Left lung (tissue), 14 donors: Measurements from ENCODE around the gene ZCCHC8. TPM values are rescaled to one million over a fixed set of nuclear protein-coding genes. Genes with fewer than 3 reads are reported as not detected.

Source experiments
- ATAC-seq: fragments of 200-7000 bp; cut with Tn5 transposase; one replicate; pipeline ENCODE4 v1.9.1; 2020; ENCODE audit warnings: moderate library complexity
- DNase-seq, 4 donors: peaks; one replicate each; pipeline ENCODE4 v3.0.0-alpha.2; 2013 to 2020
- H3K27ac ChIP-seq, 2 donors: fragments of 200-600 bp; sonication (generic) in 1 of 2; one replicate each; pipeline versions ENCODE4 v1.5.0 to v1.8.0; 2020 to 2021
- H3K27me3 ChIP-seq, 2 donors: fragments of 200-600 bp; sonication (generic) in 1 of 2; one replicate each; pipeline versions ENCODE4 v1.5.0 to v1.8.0; 2020 to 2021
- H3K36me3 ChIP-seq, 2 donors: fragments of 200-600 bp; sonication (generic) in 1 of 2; one replicate each; pipeline versions ENCODE4 v1.5.0 to v1.8.0; 2020 to 2021
- H3K4me1 ChIP-seq, 2 donors: fragments of 200-600 bp; one replicate each; pipeline ENCODE4 v1.8.0; 2021
- H3K4me3 ChIP-seq, 2 donors: fragments of 200-600 bp; sonication (generic) in 1 of 2; one replicate each; pipeline versions ENCODE4 v1.5.0 to v1.8.0; 2020 to 2021; ENCODE audit warnings: mild to moderate bottlenecking in 1 of 2
- H3K9me3 ChIP-seq, 2 donors: fragments of 200-600 bp; sonication (generic) in 1 of 2; one replicate each; pipeline versions ENCODE4 v1.5.0 to v1.8.0; 2020 to 2021
- intact Hi-C, 2 donors: fragments of 100-400 bp; cut with DNase I; formaldehyde crosslinking; loops; one replicate each; pipeline versions ENCODE4 v1.11.2 to v1.14.2; 2022
- long read RNA-seq, 12 donors: library from polyadenylated mRNA in 2 of 12; unstranded in 2 of 12; transcript quantifications; one replicate each; pipeline ENCODE4 v2.0.0 and lab custom pipeline, GENCODE V29; 2019 to 2026
- polyA plus RNA-seq, 6 donors: library from polyadenylated mRNA; unstranded; fragments of 120-200 nt; gene quantifications; one replicate each; pipeline ENCODE4 v1.2.1, GENCODE V29; 2013; ENCODE audit not compliant: insufficient read length in 6 of 6
- total RNA-seq, 2 donors: library from RNA; stranded (reverse); fragmentation: NEBNext Ultra II Directional; extraction: Animal tissue kit (Norgen Biotek cat#: 25700); gene quantifications; one replicate each; pipeline ENCODE4 v1.2.1, GENCODE V29; 2021
- TF ChIP-seq, protein P1 (sequence below), 2 donors: fragments of 200-600 bp; sonication (generic) in 1 of 2; IDR thresholded peaks; one replicate each; pipeline versions ENCODE4 v1.5.0 to v1.8.0; 2021; ENCODE audit warnings: antibody characterized with exemption in 2 of 2
- donor health status: DM: no; HTN: yes; CAD: no.
- donor health status: DM: no; HTN: no; CAD: no.

ZCCHC8 gene
- total RNA-seq (10 to 100 TPM; 18.1 to 19.5 TPM), polyA plus RNA-seq (10 to 100 TPM; 45.2 to 59.0 (median 50.8) TPM)
- long read RNA-seq, donor 1, partial matches to known transcripts: 0 of 1 reads
- long read RNA-seq, donor 1, other reads (novel, unspliced or antisense): 0 of 1 reads
- long read RNA-seq, donor 2, partial matches to known transcripts: 0 of 3 reads
- long read RNA-seq, donor 2, other reads (novel, unspliced or antisense): 0 of 3 reads
- long read RNA-seq, donor 3: 0 reads
- long read RNA-seq, donor 4, partial matches to known transcripts: 3 of 3 reads
- long read RNA-seq, donor 4, other reads (novel, unspliced or antisense): 0 of 3 reads
- long read RNA-seq, donor 5, partial matches to known transcripts: 0 of 1 reads
- long read RNA-seq, donor 5, other reads (novel, unspliced or antisense): 0 of 1 reads
- long read RNA-seq, donor 6, partial matches to known transcripts: 0 of 1 reads
- long read RNA-seq, donor 6, other reads (novel, unspliced or antisense): 0 of 1 reads
- long read RNA-seq, donor 7: 0 reads
- long read RNA-seq, donor 8, partial matches to known transcripts: 0 of 2 reads
- long read RNA-seq, donor 8, other reads (novel, unspliced or antisense): 0 of 2 reads
- long read RNA-seq, donor 9: 0 reads
- long read RNA-seq, donor 10, partial matches to known transcripts: 0 of 1 reads
- long read RNA-seq, donor 10, other reads (novel, unspliced or antisense): 1 of 1 reads
- long read RNA-seq, donor 11, partial matches to known transcripts: 7 of 7 reads
- long read RNA-seq, donor 11, other reads (novel, unspliced or antisense): 0 of 7 reads
- long read RNA-seq, donor 12: 0 reads

DNA sequence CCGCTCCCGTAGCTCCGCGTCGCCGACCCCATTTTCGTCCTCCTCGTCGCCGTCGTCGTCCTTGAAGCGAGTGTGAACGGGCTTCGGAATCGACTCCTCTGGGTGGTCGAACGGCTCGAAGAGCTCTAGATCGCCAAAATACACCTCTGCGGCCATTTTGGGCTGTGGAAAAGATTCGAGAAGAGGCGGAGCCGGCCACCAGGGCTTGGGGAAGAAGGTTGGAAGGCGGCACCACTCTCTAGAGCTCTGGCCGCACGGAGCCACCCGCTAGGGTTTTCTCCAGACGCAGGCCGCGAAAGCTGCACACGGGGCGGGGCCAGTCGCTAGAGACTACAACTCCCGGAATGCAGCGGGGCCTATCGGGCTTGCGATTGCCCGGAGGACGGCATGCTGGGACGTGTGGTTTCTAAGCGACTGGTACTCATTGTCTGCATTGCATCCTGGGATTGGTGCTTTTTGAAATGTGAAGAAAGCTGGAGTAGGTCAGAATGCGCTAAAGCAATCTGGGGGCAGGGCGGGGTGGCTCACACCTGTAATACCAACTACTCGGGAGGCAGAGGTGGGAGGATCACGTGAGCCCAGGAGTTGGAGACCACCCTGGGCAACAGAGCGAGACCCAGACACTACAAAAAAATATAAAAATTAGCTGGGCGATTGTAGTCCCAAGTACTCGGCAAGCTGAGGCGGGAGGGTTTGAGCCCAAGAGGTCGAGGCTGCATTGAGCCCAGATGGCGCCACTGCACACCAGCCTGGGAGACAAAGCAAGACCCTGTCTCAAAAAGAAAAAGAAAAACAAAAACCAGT, at the start of gene ZCCHC8:
ZCCHC8 (minus strand) TSS at position 248 of the 804 bp plus-strand sequence; CDS start at position 156, 92 bp downstream.
- H3K36me3 ChIP-seq: peaks cover 6 to 49% of the 10 kb centered on the region in 2 donors
- H3K4me3 ChIP-seq: peak within 1 kb of the TSS; percentile 62 to 84
- H3K27me3 ChIP-seq: no peaks in the 10 kb centered on the region
- H3K9me3 ChIP-seq: no peaks in the 10 kb centered on the region
- intact Hi-C loops: no loop called here
- peak; percentile 96 to 99 (median 98) for DNase-seq
- peak within 1 kb of the TSS; percentile 96 to 97 for H3K27ac ChIP-seq
- H3K4me1 ChIP-seq: peaks cover 10 to 44% of the 10 kb centered on the region in 2 donors
- ATAC-seq: peak; percentile 99
- TF ChIP-seq, protein P1, sequence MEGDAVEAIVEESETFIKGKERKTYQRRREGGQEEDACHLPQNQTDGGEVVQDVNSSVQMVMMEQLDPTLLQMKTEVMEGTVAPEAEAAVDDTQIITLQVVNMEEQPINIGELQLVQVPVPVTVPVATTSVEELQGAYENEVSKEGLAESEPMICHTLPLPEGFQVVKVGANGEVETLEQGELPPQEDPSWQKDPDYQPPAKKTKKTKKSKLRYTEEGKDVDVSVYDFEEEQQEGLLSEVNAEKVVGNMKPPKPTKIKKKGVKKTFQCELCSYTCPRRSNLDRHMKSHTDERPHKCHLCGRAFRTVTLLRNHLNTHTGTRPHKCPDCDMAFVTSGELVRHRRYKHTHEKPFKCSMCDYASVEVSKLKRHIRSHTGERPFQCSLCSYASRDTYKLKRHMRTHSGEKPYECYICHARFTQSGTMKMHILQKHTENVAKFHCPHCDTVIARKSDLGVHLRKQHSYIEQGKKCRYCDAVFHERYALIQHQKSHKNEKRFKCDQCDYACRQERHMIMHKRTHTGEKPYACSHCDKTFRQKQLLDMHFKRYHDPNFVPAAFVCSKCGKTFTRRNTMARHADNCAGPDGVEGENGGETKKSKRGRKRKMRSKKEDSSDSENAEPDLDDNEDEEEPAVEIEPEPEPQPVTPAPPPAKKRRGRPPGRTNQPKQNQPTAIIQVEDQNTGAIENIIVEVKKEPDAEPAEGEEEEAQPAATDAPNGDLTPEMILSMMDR (IDR thresholded peaks at IDR 0.05): peak in 1 of 2 donors; percentile 27

DNA sequence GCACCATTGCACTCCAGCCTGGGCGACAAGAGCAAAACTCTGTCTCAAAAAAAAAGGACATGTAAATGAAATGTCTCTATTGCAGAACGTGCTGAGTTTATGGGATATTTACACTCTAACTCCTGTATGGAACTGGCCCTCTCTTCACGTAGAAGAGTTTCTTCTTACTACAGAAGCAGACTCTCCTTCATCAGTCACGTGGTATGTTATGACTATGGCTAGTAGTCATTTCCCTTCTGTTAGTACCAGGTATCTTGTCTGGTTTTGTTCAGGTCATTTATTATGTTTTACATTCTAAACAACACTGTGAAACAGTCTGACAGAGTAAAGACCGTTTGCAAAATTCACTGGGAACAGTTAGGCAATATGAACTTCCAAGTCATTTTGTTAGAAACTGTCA, 46.6 kb upstream of the ZCCHC8 start:
- H3K36me3 ChIP-seq: peaks cover 0 to 83% of the 10 kb centered on the region in 2 donors

DNA sequence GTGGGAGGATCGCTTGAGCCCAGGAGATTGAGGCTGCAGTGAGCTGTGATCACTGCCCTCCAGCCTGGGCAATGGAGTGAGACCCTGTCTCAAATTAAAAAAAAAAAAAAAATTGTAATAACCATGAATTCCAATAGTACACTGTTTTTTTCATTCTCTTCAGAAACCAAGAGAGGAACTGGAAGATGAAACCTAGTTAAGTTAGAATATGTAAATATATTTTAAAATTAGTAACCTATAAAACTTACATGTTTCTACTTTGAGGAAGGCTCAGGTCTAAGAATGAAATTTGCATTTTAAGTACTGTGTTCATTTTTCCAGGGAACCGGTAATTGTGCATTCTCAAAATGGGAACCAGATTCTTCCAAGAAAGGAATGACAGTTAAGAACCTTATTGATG, 45.1 kb upstream of the ZCCHC8 start:
- H3K27me3 ChIP-seq: no peaks in the 10 kb centered on the region
- intact Hi-C loops: no loop called here
- DNase-seq: no peak
- no peak for ATAC-seq
- H3K36me3 ChIP-seq: peaks cover 0 to 71% of the 10 kb centered on the region in 2 donors
- H3K27ac ChIP-seq: no peak overlapping the region
- H3K4me1 ChIP-seq: no peaks in the 10 kb centered on the region
- TF ChIP-seq, protein P1 (IDR thresholded peaks at IDR 0.05): no peak
- no peak overlapping the region for H3K4me3 ChIP-seq
- no peaks in the 10 kb centered on the region for H3K9me3 ChIP-seq

More for the DNA sequence above, 46.6 kb upstream of the ZCCHC8 start:
- TF ChIP-seq, protein P1 (IDR thresholded peaks at IDR 0.05): no peak
- intact Hi-C loops: no loop called here
- H3K27ac ChIP-seq: no peak overlapping the region
- H3K27me3 ChIP-seq: no peaks in the 10 kb centered on the region
- H3K4me1 ChIP-seq: no peaks in the 10 kb centered on the region
- ATAC-seq: no peak
- H3K4me3 ChIP-seq: no peak overlapping the region
- H3K9me3 ChIP-seq: no peaks in the 10 kb centered on the region
- DNase-seq: no peak

DNA sequence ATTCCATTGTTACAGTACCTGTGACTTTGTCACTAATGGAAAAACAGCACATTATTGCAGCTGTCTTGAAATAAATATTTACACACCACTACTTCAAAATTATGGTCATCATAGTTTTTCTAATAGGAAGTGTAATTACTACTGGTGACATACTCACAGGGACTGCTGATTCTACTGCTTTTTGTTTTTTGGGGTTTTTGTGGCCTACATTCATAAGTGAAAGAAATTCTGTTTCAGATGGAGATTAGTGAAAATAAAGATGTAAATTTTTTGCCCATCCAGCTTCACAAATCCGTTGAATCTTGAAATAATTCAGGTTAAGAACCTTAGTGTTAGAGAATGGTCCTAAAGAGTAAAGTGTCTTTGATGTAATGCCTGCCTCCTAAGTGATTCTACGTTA, 43.8 kb upstream of the ZCCHC8 start:
- H3K4me1 ChIP-seq: no peaks in the 10 kb centered on the region
- intact Hi-C loops: no loop called here
- H3K27ac ChIP-seq: no peak overlapping the region
- TF ChIP-seq, protein P1 (IDR thresholded peaks at IDR 0.05): no peak
- H3K9me3 ChIP-seq: no peaks in the 10 kb centered on the region
- DNase-seq (no peak), ATAC-seq (no peak)
- no peaks in the 10 kb centered on the region for H3K27me3 ChIP-seq
- H3K4me3 ChIP-seq: no peak overlapping the region
- H3K36me3 ChIP-seq: peaks cover 0 to 66% of the 10 kb centered on the region in 2 donors
